ENCODE measurements around the gene FBXO33.

The FBXO33 gene

GRCh38 chr14:39384177-39384576, 48.1 kb downstream of the FBXO33 start:
- TF ChIP-seq, protein P1, sequence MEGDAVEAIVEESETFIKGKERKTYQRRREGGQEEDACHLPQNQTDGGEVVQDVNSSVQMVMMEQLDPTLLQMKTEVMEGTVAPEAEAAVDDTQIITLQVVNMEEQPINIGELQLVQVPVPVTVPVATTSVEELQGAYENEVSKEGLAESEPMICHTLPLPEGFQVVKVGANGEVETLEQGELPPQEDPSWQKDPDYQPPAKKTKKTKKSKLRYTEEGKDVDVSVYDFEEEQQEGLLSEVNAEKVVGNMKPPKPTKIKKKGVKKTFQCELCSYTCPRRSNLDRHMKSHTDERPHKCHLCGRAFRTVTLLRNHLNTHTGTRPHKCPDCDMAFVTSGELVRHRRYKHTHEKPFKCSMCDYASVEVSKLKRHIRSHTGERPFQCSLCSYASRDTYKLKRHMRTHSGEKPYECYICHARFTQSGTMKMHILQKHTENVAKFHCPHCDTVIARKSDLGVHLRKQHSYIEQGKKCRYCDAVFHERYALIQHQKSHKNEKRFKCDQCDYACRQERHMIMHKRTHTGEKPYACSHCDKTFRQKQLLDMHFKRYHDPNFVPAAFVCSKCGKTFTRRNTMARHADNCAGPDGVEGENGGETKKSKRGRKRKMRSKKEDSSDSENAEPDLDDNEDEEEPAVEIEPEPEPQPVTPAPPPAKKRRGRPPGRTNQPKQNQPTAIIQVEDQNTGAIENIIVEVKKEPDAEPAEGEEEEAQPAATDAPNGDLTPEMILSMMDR (IDR thresholded peaks at IDR 0.05; ENCODE audit: low read depth, low read length), result no peak
- DNase-seq (ENCODE audit: extremely low read depth, low read depth), result no peak

GRCh38 chr14:39383741-39384140, 48.5 kb downstream of the FBXO33 start:
- TF ChIP-seq, protein P1 (IDR thresholded peaks at IDR 0.05; ENCODE audit: low read depth, low read length), result no peak
- no peak for DNase-seq (ENCODE audit: extremely low read depth, low read depth)

DNA sequence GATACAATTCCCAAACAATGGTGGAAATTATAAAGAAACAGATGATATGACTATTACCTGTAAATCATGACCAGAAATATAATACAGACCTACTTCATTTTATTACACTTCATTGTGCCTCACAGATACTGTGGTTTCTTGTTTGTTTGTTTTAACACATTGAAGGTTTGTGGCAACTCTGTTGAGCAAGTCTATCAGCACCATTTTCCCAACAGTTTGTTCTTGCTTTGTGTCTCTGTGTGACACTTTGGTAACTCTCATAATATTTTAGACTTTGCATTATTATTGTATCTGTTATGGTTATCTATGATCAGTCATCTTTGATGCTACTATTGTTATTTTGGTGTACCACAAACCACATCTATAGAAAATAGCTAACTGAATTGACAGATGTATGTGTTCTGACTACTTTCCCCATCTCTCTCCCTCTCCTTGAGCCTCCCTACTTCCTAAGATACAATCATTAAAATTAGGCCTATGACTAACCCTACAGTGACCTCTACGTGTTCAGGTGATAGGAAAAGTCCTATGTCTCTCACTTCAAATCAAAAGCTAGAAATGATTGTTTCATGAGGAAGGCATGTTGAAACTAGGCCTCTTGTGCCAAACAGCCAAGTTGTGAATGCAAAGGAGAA, 49.1 kb downstream of the FBXO33 start:
- TF ChIP-seq, protein P1 (IDR thresholded peaks at IDR 0.05; ENCODE audit: low read depth, low read length), result no peak
- DNase-seq (ENCODE audit: extremely low read depth, low read depth), result no peak

GRCh38 chr14:39382463-39382862, 49.8 kb downstream of the FBXO33 start:
- DNase-seq (ENCODE audit: extremely low read depth, low read depth), result no peak
- TF ChIP-seq, protein P1 (IDR thresholded peaks at IDR 0.05; ENCODE audit: low read depth, low read length), result no peak

- TF ChIP-seq, protein P1 (IDR thresholded peaks at IDR 0.05; ENCODE audit: low read depth, low read length), result no peak
- DNase-seq (ENCODE audit: extremely low read depth, low read depth), result no peak
Measured at GRCh38 chr14:39381366-39381765, 50.9 kb downstream of the FBXO33 start.

GRCh38 chr14:39376667-39377403, 55.4 kb downstream of the FBXO33 start:
- TF ChIP-seq, protein P1 (IDR thresholded peaks at IDR 0.05; ENCODE audit: low read depth, low read length), result no peak
- no peak for DNase-seq (ENCODE audit: extremely low read depth, low read depth)

- TF ChIP-seq, protein P1 (IDR thresholded peaks at IDR 0.05; ENCODE audit: low read depth, low read length), result no peak
- DNase-seq (ENCODE audit: extremely low read depth, low read depth), result peak; percentile 25
Measured at GRCh38 chr14:39374851-39375250, 57.4 kb downstream of the FBXO33 start.
